VCaP (cell line): ENCODE results near the gene CRIM1.

Source experiments
- H3K27ac ChIP-seq: fragments of 450-650 bp; 2 replicates; pipeline ENCODE4 v1.5.1; 2017
- TF ChIP-seq, protein P1 (sequence below): fragments of 450-650 bp; conservative IDR thresholded peaks from 2 replicates; pipeline ENCODE4 v1.5.1; 2017; ENCODE audit warnings: mild to moderate bottlenecking, moderate library complexity

Gene CRIM1

DNA sequence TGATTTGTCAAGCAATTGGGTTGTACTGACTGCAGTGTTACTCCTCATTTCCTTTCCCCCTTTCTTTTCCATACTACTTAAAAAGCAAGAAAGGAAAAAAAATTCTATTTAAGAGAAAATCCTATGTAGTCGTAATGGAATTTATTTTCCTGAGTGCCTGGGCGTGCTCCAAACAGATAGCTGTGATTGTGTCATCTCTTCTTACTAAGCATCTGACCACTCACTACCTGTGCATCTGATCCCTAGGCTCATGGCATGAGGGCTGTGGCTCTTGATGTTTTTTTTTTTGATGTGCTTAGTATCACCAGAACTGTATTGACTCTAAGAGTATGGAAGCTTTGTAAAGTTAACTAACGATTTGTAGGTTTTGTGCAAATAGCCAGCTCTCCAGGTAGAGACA is 19.0 kb downstream of the CRIM1 start:
- TF ChIP-seq, protein P1, sequence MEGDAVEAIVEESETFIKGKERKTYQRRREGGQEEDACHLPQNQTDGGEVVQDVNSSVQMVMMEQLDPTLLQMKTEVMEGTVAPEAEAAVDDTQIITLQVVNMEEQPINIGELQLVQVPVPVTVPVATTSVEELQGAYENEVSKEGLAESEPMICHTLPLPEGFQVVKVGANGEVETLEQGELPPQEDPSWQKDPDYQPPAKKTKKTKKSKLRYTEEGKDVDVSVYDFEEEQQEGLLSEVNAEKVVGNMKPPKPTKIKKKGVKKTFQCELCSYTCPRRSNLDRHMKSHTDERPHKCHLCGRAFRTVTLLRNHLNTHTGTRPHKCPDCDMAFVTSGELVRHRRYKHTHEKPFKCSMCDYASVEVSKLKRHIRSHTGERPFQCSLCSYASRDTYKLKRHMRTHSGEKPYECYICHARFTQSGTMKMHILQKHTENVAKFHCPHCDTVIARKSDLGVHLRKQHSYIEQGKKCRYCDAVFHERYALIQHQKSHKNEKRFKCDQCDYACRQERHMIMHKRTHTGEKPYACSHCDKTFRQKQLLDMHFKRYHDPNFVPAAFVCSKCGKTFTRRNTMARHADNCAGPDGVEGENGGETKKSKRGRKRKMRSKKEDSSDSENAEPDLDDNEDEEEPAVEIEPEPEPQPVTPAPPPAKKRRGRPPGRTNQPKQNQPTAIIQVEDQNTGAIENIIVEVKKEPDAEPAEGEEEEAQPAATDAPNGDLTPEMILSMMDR: no peak
- H3K27ac ChIP-seq: peak overlapping the region; percentile 81

DNA sequence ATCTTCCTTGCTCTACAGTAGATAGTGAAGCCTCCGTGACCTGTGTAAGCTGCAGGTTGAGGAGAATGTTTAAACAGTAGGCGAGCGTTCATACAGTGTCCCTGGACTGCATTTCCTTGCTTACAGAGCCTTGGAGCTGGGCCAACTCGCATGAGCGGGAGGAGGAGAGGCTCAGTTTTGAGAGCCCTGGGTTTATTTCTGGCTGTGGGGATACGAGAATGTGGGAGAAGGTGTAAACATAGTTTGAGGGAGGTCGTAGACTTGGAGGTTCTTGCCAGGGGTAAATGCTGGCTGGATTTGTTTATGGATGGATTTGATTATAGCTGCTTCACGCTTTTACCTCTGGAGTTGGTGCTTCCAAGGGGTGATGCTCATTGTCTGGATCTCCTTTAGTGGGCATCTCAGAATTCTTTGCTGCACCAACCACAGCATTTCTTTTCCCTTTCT is 20.8 kb downstream of the CRIM1 start:
- peak overlapping the region; percentile 81 for H3K27ac ChIP-seq
- TF ChIP-seq, protein P1: no peak

DNA sequence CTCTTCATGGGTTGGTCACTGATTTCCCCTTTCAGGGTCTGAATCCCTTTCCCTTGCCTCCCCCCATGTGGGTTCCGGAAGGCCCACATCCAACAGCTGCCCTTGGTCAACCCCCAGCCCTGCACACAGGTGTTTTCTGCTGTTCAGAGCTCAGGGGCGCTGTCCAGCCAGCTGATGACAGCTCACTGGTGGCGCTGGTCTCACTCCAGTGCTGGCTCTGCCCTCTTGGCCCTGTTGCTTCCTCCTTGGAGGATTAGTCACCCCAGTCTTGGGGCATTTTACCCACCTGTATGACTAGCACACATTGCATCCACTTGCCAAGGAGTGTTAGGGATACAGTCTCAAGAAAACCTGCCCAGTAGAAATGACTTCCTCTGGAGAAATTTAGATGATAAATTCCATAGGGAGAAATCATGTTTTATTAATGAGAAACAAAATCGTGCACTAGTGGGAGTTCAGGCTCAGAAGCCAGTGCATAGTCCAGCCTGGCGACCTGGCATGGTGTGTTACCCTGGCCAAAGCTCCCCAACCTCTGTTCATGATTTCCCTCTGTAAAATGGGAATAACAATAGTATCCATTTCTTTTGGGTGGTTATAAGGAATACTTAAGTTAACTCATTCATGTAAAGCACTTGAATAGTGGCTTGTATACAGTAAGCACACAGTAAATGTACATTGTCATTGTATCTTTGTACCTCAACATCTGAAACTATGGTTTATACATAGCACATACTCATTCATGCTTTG is 21.6 kb downstream of the CRIM1 start:
- peak overlapping the region; percentile 81 for H3K27ac ChIP-seq
- TF ChIP-seq, protein P1: no peak

DNA sequence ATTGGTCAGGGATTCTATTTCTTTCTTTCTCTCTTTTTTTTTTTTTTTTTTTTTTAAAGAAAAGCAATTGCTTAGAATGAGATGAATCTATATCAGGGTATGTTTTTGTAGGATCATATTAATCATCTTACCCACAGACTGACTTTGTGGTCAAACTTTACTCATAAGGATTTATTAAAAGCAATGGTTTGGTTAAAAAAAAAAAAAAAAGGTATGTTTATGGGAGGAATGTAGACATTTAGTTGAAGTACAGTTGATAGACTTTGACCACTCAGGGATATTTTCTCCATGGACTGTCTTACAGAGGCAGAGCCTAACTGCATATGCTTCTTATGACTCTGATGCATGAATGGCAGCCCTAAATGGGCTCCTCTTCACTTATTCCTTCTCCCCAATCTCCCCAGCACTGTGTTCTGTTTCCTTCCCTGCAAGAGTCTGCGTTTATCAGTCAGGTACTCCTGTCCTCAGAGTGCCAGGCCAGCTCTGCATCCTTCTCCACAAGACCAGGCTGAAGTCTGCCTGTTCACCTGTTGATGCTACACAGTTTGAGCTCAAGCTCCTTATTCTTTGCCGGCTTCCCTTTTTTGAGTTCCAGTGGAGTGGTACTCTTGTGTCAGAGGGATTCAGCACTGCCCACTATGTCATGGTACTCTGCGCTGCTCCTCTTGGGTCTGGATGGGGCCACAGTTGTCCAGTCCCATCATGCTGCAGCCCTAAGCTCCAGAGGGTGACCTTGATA is 24.3 kb downstream of the CRIM1 start:
- TF ChIP-seq, protein P1: no peak
- no peak overlapping the region for H3K27ac ChIP-seq

DNA sequence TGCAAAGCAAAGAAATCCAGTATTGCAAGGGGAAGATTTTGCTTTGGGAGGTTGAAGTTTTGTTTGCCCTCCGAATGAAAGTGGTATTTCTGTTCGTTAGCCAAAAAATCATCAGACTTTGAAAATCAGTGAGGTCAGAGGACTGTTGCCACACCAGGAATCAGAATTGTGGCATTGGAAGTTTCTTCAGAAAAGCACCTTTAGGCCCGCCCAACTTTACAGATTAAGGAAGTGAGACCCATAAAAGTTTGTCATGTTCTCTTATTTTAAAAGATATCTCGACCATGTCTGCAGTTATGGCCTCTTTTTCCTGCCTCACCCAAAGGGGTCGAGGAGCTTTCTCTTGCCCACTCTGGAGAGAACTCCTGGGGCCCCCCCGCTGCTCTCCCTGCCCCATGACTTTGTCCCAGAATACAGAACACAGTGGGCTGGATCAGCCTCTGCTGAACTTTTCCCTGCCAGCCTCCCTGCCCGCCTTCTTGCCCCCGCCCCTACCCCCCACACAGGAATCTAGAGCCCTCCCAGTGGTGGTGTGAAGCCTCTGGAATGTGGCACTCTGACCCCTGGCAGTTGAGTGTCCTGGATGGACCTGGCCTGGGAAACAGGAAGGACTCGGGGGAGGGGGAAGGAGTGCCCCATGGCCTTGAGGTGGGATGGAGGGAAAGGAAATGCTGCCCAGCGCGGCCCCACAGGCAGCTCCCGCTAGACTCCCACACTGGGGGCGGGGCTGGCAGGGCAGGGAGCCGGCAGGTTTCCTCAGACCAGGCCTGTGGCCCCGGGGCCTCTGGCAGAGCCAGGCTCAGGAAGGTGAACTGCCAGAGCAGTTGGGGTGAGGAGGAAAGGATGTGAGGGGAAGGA is 25.3 kb downstream of the CRIM1 start:
- no peak overlapping the region for H3K27ac ChIP-seq

DNA sequence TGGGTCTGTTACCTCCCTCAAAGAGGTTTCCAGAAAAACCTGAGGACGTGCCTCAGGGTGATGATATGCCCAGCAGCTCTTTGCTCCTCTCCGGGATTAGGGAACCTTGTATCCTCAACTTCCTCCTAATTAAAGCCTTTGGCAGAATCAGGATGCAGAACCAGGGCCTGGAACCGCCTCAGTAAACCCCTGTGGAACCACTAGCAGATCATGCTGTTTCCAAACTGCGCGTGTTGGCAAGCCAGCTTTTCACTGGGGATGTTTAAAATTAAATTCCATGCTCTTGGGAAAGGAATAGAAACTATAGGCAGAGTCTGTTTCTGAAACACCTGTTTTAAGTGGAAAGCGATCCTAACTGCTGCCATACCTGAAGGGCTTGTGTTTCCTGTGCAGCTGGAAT is 26.4 kb downstream of the CRIM1 start:
- no peak overlapping the region for H3K27ac ChIP-seq
- TF ChIP-seq, protein P1: no peak

More for the DNA sequence above, 25.3 kb downstream of the CRIM1 start:
- TF ChIP-seq, protein P1: no peak

DNA sequence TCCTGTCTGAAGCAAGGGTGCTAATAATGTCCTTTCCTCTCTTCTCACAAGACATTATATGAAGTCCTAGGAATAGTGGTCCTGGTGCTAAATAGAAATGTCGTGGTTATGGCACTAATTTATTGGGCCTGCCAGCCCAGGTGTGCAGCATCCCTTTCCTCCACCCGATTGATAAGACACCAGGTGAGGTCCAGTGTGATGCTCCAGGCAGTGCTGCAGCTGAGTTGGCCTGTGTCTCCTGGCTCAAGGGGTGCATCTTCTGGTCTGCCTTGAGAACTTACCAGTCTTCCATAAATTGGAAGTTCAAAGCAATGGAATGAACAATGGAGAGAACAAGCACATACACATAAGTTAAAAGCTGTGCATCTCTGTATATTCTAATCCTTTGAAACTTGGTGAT is 26.9 kb downstream of the CRIM1 start:
- H3K27ac ChIP-seq: no peak overlapping the region
- TF ChIP-seq, protein P1: no peak
